Keratinocyte (primary cell): ENCODE measurements around the gene KRTAP1-1.
"Not testable (repeated sequence)": the region's sequence is repeated elsewhere in the genome, so short reads cannot be mapped to it uniquely, and the experiment has no call there.

Experiments
- EZH2 ChIP-seq: IDR thresholded peaks from one replicate; pipeline ENCODE4 v1.6.1; 2012; ENCODE audit warnings: inconsistent platforms, mild to moderate bottlenecking, low read length, moderate library complexity
- TF ChIP-seq, protein P1 (sequence below), 3 experiments: IDR thresholded peaks in 1 of 3; conservative IDR thresholded peaks in 1 of 3; optimal IDR thresholded peaks in 1 of 3; 2 replicates in 2 of 3; 3 replicates in 1 of 3; pipeline versions ENCODE3 to v1.5.1; 2011; ENCODE audit warnings: low read length in 3 of 3, mild to moderate bottlenecking in 3 of 3, moderate library complexity in 2 of 3, control low read depth in 1 of 3, inconsistent platforms in 1 of 3; ENCODE audit not compliant: insufficient read depth in 2 of 3; ENCODE audit errors: extremely low read depth in 1 of 3

GRCh38 chr17:41040783-41041571 lies at the start of gene KRTAP1-1:
- TF ChIP-seq, protein P1, sequence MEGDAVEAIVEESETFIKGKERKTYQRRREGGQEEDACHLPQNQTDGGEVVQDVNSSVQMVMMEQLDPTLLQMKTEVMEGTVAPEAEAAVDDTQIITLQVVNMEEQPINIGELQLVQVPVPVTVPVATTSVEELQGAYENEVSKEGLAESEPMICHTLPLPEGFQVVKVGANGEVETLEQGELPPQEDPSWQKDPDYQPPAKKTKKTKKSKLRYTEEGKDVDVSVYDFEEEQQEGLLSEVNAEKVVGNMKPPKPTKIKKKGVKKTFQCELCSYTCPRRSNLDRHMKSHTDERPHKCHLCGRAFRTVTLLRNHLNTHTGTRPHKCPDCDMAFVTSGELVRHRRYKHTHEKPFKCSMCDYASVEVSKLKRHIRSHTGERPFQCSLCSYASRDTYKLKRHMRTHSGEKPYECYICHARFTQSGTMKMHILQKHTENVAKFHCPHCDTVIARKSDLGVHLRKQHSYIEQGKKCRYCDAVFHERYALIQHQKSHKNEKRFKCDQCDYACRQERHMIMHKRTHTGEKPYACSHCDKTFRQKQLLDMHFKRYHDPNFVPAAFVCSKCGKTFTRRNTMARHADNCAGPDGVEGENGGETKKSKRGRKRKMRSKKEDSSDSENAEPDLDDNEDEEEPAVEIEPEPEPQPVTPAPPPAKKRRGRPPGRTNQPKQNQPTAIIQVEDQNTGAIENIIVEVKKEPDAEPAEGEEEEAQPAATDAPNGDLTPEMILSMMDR (optimal IDR thresholded peaks at IDR 0.05 in 1 of 3, IDR thresholded peaks at IDR 0.05 in 1 of 3, conservative IDR thresholded peaks at IDR 0.05 in 1 of 3; ENCODE audit: extremely low read depth in 1 of 3, insufficient read depth in 2 of 3, low read length in 3 of 3), result not testable (repeated sequence)
- not testable (repeated sequence) for TF ChIP-seq EZH2
